ENCODE measurements around the gene BANP.
"Not testable (repeated sequence)": the region's sequence is repeated elsewhere in the genome, so short reads cannot be mapped to it uniquely, and the experiment has no call there.

The BANP gene

DNA sequence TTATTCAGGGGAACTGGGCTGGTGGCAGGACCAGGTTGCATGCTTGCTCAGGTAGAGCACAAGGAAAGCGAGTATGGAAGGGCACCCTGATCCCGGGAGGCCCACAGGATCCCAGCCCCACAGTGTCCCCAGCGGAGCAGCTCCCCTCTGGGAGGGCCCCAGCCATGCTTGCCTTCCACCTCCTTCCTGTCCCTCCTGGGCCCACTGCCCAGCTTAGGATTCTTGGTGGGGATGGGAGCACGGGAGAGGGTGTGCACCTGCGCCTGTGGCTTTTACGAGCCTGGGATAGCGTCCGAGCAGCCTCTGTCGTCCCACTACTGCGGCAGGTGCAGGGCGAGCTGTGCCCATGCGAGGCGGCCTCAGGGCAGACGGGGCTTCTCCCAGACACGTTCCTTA is 114.5 kb downstream of the BANP start:
- no peak for DNase-seq (ENCODE audit: low read depth in 2 of 2)

DNA sequence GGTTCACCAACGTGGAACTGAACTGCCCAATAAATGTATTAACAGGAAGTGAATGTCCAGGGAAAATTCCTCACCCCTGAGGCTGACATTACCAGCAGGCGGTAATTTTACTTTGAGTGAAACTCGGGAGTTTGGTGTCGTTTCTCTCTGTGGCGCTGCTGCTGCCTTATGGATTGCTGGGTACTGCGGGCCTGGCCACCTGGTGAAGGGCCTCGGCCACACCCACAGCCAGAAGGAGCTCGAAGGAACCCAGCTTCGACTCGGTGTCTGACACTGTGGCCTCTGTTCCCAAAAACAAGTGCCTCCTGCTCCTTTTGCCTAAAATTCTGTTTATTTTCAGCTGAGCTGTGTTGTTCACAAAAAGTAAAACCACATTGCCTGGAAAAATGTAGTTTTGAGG is 115.0 kb downstream of the BANP start:
- DNase-seq (ENCODE audit: low read depth in 2 of 2) = no peak

GRCh38 chr16:88066680-88067529 is 115.7 kb downstream of the BANP start:
- DNase-seq (ENCODE audit: low read depth in 2 of 2) = no peak

- DNase-seq (ENCODE audit: low read depth in 2 of 2) = no peak
Observed at GRCh38 chr16:88067530-88068411, 116.5 kb downstream of the BANP start.

DNA sequence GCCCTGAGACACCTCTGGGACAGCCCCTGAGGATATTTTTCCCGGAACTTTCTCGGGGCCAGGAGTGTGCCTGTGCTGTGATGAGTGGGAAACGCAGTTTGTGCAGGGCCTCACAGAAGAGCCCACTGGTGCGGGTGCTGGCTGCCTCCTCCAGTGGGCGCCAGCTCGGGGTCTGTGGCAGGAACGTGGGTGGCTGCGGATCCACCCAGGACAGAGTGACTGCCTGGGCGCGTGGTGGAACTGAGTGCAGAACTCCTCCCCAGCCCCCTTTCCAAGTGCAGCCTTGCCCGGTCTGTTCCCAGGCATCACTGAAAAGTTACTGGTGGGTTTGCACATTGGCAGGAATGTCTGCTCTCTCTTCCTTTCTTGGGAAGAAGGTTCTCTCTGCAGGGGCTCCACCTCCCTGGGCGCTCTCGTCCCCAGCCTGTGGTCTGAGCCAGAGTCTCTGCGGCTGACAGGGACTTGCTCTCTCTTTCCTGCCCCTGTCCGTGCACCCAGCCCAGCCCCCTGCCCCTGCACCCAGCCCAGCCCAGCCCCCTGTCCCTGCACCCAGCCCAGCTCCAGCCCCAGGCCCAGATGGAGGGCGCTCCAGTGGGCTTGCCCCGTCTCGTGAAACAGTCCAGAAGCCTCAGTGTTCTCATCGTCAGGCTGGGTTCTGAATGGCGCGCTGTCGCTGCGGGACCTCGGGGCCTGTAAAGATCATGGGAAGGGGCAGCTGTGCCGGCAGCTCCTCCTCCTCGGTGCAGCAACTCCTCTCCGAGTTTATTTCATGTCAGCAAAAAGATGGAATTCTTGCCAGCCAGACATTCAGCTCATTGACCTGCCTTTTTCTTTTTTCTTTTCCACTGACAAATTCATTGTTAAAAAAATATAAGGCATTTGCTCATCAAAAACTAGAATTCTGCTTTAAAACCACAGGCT is 117.5 kb downstream of the BANP start:
- no peak for DNase-seq (ENCODE audit: low read depth in 2 of 2)

DNA sequence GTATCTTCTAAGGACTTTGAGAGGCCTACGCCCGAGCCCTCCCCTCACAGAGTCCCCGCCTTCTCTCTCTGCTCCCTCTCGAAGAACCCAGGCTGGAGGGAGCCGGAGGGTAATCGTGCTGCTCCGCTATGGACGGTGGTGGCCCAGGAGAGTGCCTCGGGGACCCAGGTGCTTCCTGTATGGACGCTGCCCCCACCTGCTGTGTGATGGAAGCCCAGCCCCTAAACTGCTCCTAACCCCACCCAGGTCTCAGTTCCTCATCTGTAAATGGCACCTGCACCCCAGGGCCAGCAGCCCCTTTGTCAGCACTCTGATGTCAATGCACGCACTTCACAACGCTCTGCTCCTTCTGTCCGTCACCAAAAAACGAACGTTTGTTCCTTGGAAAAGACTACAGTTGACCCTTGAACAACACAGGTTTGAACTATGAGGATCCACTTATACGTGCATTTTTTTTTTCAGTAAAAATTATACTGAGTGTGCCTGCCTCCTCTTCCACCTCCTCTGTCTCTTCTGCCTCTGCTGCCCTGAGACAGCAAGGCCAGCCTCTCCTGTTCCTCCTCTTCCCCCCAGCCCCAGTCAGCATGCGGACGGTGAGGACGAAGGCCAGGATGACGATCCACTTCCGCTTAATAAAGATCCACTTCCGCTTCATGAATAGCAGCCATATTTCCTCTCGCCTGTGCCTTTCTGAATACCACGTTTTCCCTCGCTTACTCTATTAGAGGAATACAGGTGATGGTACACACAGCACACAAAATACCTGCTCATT is 118.3 kb downstream of the BANP start:
- DNase-seq (ENCODE audit: low read depth in 2 of 2) = no peak

DNA sequence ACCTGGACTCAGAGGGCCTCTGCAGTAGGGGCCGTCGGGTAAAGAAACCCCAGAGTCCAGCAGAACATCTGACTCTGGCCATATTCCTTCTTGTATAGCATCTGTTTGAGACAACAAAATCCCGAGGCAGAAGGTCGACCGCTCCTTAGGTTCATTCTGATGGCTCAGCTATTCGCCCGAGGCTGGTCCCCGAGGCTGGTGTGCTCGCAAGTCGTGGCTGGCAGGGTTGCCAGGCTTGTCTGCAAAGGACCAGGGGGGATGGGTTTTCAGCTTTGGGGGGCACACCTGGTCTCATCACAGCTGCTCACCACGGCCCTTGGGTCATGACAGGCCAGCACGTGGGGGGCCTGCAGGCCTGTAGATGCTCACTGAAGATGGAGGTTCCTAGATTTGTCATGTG is 119.1 kb downstream of the BANP start:
- no peak for DNase-seq (ENCODE audit: low read depth in 2 of 2)

DNA sequence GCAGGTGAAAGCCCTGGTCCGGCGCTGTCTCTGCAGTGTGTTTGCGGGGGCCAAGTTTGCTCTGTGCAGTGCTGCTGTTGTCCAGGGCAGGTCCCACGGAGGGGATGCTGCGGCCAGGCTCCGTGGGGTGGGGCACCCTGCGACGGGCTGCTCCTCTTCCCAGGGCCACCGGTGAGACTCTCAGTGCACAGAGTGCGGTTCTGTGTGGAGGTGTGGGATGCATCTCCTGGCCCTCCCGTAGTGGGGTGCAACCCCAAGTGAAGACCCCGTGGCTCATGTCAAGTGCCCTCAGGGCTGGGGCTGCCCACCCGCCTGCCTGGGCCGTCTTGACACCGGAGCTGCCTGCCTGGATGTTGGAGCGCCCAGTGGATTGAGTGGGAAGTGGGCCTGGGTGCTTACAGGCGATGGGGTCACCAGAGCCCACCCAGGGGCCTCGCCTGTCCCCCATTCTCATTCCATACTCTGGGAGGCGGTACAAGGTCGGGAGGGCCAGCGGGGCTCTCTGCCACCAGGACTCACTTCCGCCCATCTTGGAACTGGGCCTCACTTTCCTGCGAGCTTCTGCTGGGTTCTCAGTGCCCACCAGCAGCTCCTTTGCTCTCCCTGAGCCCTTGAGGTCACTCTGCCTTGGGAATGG is 119.9 kb downstream of the BANP start:
- DNase-seq (ENCODE audit: low read depth in 2 of 2) = no peak

- DNase-seq (ENCODE audit: low read depth in 2 of 2) = no peak
Observed at GRCh38 chr16:88071908-88072307, 120.7 kb downstream of the BANP start.

GRCh38 chr16:88072571-88073001 is 121.4 kb downstream of the BANP start:
- no peak for DNase-seq (ENCODE audit: low read depth in 2 of 2)

DNA sequence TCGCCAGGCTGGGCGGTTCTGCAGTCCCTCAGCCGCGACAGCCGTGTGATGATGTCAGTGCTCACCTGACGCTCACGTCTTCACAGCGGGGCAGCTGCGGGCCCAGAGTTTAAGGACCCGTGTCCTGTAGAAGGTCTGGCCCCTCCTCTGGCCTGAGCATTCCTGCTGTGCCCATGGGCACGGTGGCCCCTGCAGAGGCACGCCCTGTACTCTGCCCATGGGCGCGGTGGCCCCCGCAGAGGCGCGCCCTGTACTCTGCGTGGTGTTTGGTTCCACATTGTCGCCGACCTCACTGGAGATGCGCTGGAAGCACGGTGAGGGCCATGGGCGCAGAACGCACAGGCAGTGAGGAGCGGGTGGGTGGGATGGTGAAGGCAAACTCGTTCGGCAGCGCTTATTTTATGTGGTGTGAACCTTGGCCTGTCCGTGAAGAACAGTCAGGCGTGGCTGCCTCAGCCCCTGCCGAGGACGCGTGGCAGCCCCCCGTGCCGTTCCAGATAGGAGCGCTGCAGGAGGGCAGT is 122.0 kb downstream of the BANP start:
- no peak for DNase-seq (ENCODE audit: low read depth in 2 of 2)

GRCh38 chr16:88074041-88074440 is 122.8 kb downstream of the BANP start:
- DNase-seq (ENCODE audit: low read depth in 2 of 2) = no peak

GRCh38 chr16:88076211-88076931 is 125.1 kb downstream of the BANP start:
- no peak for DNase-seq (ENCODE audit: low read depth in 2 of 2)

GRCh38 chr16:88076932-88077320 is 125.7 kb downstream of the BANP start:
- not testable (repeated sequence) for DNase-seq (ENCODE audit: low read depth in 2 of 2)

GRCh38 chr16:88077328-88078108 is 126.3 kb downstream of the BANP start:
- no peak for DNase-seq (ENCODE audit: low read depth in 2 of 2)

GRCh38 chr16:88078111-88078775 is 127.0 kb downstream of the BANP start:
- no peak for DNase-seq (ENCODE audit: low read depth in 2 of 2)

GRCh38 chr16:88083582-88083981 is 132.3 kb downstream of the BANP start:
- DNase-seq (ENCODE audit: low read depth in 2 of 2) = no peak

DNA sequence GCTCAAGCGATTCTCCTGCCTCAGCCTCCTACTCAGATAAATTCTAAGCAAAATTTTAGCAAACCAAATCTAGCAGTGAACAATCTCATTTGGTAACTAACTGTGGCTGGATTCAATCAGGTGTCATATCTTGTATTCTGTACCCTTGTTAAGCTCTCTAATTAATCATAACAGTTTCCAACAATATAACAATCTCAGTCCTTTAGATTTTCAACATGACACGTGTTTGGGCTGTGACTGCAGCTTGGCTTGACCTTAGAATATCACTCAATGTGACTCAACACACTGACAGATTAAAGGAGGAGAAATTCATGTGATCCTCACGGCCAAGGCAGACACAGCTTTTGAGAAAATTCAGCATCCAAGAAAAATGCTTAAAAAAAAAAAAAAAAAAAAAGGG is 133.6 kb downstream of the BANP start:
- DNase-seq (ENCODE audit: low read depth in 2 of 2) = no peak

All from stimulated activated CD8-positive, alpha-beta memory T cell treated with anti-CD3 and anti-CD28 coated beads, Interleukin-7, amount 100 ng/mL, for 4 hours (primary cell).